ENCODE data around the gene KRTAP5-8. TPM values are rescaled to one million over a fixed set of nuclear protein-coding genes. Genes with fewer than 3 reads are reported as not detected.
"Not testable (repeated sequence)": the region's sequence is repeated elsewhere in the genome, so short reads cannot be mapped to it uniquely, and the experiment has no call there.

The KRTAP5-8 gene
- total RNA-seq, 2 experiments from 2014 or later, result 0.24 TPM; not detected in 1

- POLR2A ChIA-PET; DNase-seq; H3K27ac Mint-ChIP-seq; H3K36me3 Mint-ChIP-seq (ENCODE audit: low read depth); CTCF ChIA-PET; H3K9me3 Mint-ChIP-seq (ENCODE audit: insufficient read depth); H3K27me3 Mint-ChIP-seq (ENCODE audit: low read depth); H3K4me3 Mint-ChIP-seq; ATAC-seq: not testable (repeated sequence)
- H3K4me1 Mint-ChIP-seq (ENCODE audit: low read depth), result peaks cover 11% of the 10 kb centered on the region
These were observed 2.1 kb downstream of the KRTAP5-8 start for GRCh38 chr11:71539971-71540370.

GRCh38 chr11:71540521-71541304 is 2.9 kb downstream of the KRTAP5-8 start:
- DNase-seq; CTCF ChIA-PET; H3K36me3 Mint-ChIP-seq (ENCODE audit: low read depth); H3K4me3 Mint-ChIP-seq; H3K27ac Mint-ChIP-seq; H3K27me3 Mint-ChIP-seq (ENCODE audit: low read depth); ATAC-seq; H3K9me3 Mint-ChIP-seq (ENCODE audit: insufficient read depth); POLR2A ChIA-PET: not testable (repeated sequence)
- peaks cover 11% of the 10 kb centered on the region for H3K4me1 Mint-ChIP-seq (ENCODE audit: low read depth)

GRCh38 chr11:71542382-71542781 is 4.6 kb downstream of the KRTAP5-8 start:
- H3K27ac Mint-ChIP-seq, result no peak overlapping the region
- no peaks in the 10 kb centered on the region for H3K27me3 Mint-ChIP-seq (ENCODE audit: low read depth)
- no peak overlapping the region for H3K4me3 Mint-ChIP-seq
- ATAC-seq (no peak), DNase-seq (no peak)
- peaks cover 11% of the 10 kb centered on the region for H3K4me1 Mint-ChIP-seq (ENCODE audit: low read depth)
- no peaks in the 10 kb centered on the region for H3K36me3 Mint-ChIP-seq (ENCODE audit: low read depth)
- H3K9me3 Mint-ChIP-seq (ENCODE audit: insufficient read depth), result no peaks in the 10 kb centered on the region
- ChIA-PET CTCF (no interaction called here), POLR2A (no interaction called here)

- Mint-ChIP-seq H3K27me3 (ENCODE audit: low read depth) (no peaks in the 10 kb centered on the region), H3K9me3 (ENCODE audit: insufficient read depth) (no peaks in the 10 kb centered on the region), H3K36me3 (ENCODE audit: low read depth) (no peaks in the 10 kb centered on the region), H3K4me3 (no peak overlapping the region), H3K27ac (no peak overlapping the region), H3K4me1 (ENCODE audit: low read depth) (peaks cover 11% of the 10 kb centered on the region)
- no peak for DNase-seq
- CTCF ChIA-PET, result no interaction called here
- ATAC-seq, result no peak
- POLR2A ChIA-PET, result no interaction called here
These were observed 5.3 kb downstream of the KRTAP5-8 start for GRCh38 chr11:71542879-71543777.

GRCh38 chr11:71543866-71544265 is 6.0 kb downstream of the KRTAP5-8 start:
- Mint-ChIP-seq H3K27ac (no peak overlapping the region), H3K4me3 (no peak overlapping the region), H3K27me3 (ENCODE audit: low read depth) (no peaks in the 10 kb centered on the region), H3K36me3 (ENCODE audit: low read depth) (no peaks in the 10 kb centered on the region), H3K4me1 (ENCODE audit: low read depth) (peaks cover 11% of the 10 kb centered on the region), H3K9me3 (ENCODE audit: insufficient read depth) (no peaks in the 10 kb centered on the region)
- CTCF ChIA-PET, result no interaction called here
- DNase-seq (no peak), ATAC-seq (no peak)
- POLR2A ChIA-PET, result no interaction called here

GRCh38 chr11:71544525-71545214 is 6.8 kb downstream of the KRTAP5-8 start:
- Mint-ChIP-seq H3K27me3 (ENCODE audit: low read depth) (peaks cover 5% of the 10 kb centered on the region), H3K4me3 (no peak overlapping the region), H3K9me3 (ENCODE audit: insufficient read depth) (no peaks in the 10 kb centered on the region), H3K4me1 (ENCODE audit: low read depth) (peaks cover 11% of the 10 kb centered on the region), H3K36me3 (ENCODE audit: low read depth) (no peaks in the 10 kb centered on the region), H3K27ac (no peak overlapping the region)
- no peak for DNase-seq
- ChIA-PET CTCF (no interaction called here), POLR2A (no interaction called here)
- ATAC-seq, result no peak

GRCh38 chr11:71545405-71545966 is 7.7 kb downstream of the KRTAP5-8 start:
- Mint-ChIP-seq H3K27me3 (ENCODE audit: low read depth) (peaks cover 10% of the 10 kb centered on the region), H3K9me3 (ENCODE audit: insufficient read depth) (no peaks in the 10 kb centered on the region), H3K4me1 (ENCODE audit: low read depth) (peaks cover 11% of the 10 kb centered on the region), H3K36me3 (ENCODE audit: low read depth) (no peaks in the 10 kb centered on the region), H3K27ac (no peak overlapping the region), H3K4me3 (no peak overlapping the region)
- ChIA-PET POLR2A (no interaction called here), CTCF (no interaction called here)
- ATAC-seq (no peak), DNase-seq (no peak)

GRCh38 chr11:71548120-71548519 is 10.3 kb downstream of the KRTAP5-8 start, which contains the start of gene KRTAP5-9:
Gene KRTAP5-9 (plus strand): TSS chr11:71548420. CDS start chr11:71548658, 238 bp downstream.
- Mint-ChIP-seq H3K4me1 (ENCODE audit: low read depth) (peaks cover 8% of the 10 kb centered on the region), H3K27ac (no peak within 1 kb of the TSS), H3K27me3 (ENCODE audit: low read depth) (peaks cover 14% of the 10 kb centered on the region), H3K9me3 (ENCODE audit: insufficient read depth) (no peaks in the 10 kb centered on the region), H3K36me3 (ENCODE audit: low read depth) (no peaks in the 10 kb centered on the region), H3K4me3 (no peak within 1 kb of the TSS)
- no peak for ATAC-seq
- DNase-seq, result no peak
- ChIA-PET CTCF (no interaction called here), POLR2A (no interaction called here)

- ChIA-PET CTCF (no interaction called here), POLR2A (no interaction called here)
- Mint-ChIP-seq H3K9me3 (ENCODE audit: insufficient read depth) (no peaks in the 10 kb centered on the region), H3K27me3 (ENCODE audit: low read depth) (peaks cover 14% of the 10 kb centered on the region), H3K4me3 (no peak overlapping the region), H3K4me1 (ENCODE audit: low read depth) (peaks cover 3% of the 10 kb centered on the region), H3K27ac (no peak overlapping the region), H3K36me3 (ENCODE audit: low read depth) (no peaks in the 10 kb centered on the region)
- DNase-seq, result no peak
- ATAC-seq, result no peak
These were observed 10.9 kb downstream of the KRTAP5-8 start for GRCh38 chr11:71548716-71549151.

- H3K9me3 Mint-ChIP-seq (ENCODE audit: insufficient read depth), result no peaks in the 10 kb centered on the region
- no peak for DNase-seq
- no peak for ATAC-seq
- H3K36me3 Mint-ChIP-seq (ENCODE audit: low read depth), result no peaks in the 10 kb centered on the region
- ChIA-PET CTCF (no interaction called here), POLR2A (no interaction called here)
- H3K4me1 Mint-ChIP-seq (ENCODE audit: low read depth), result no peaks in the 10 kb centered on the region
- peaks cover 14% of the 10 kb centered on the region for H3K27me3 Mint-ChIP-seq (ENCODE audit: low read depth)
- H3K27ac Mint-ChIP-seq, result no peak overlapping the region
- no peak overlapping the region for H3K4me3 Mint-ChIP-seq
These were observed 13.9 kb downstream of the KRTAP5-8 start for GRCh38 chr11:71551711-71552110.

- ChIA-PET CTCF (no interaction called here), POLR2A (no interaction called here)
- no peaks in the 10 kb centered on the region for H3K4me1 Mint-ChIP-seq (ENCODE audit: low read depth)
- DNase-seq (no peak), ATAC-seq (no peak)
- no peaks in the 10 kb centered on the region for H3K36me3 Mint-ChIP-seq (ENCODE audit: low read depth)
- H3K27ac Mint-ChIP-seq, result no peak overlapping the region
- H3K27me3 Mint-ChIP-seq (ENCODE audit: low read depth), result peaks cover 17% of the 10 kb centered on the region
- H3K4me3 Mint-ChIP-seq, result no peak overlapping the region
- H3K9me3 Mint-ChIP-seq (ENCODE audit: insufficient read depth), result no peaks in the 10 kb centered on the region
These were observed 17.2 kb downstream of the KRTAP5-8 start for GRCh38 chr11:71554996-71555395.

GRCh38 chr11:71555508-71555907 is 17.7 kb downstream of the KRTAP5-8 start:
- no peaks in the 10 kb centered on the region for H3K9me3 Mint-ChIP-seq (ENCODE audit: insufficient read depth)
- POLR2A ChIA-PET, result no interaction called here
- ATAC-seq (no peak), DNase-seq (no peak)
- no peaks in the 10 kb centered on the region for H3K36me3 Mint-ChIP-seq (ENCODE audit: low read depth)
- no peak overlapping the region for H3K4me3 Mint-ChIP-seq
- CTCF ChIA-PET, result no interaction called here
- H3K4me1 Mint-ChIP-seq (ENCODE audit: low read depth), result no peaks in the 10 kb centered on the region
- H3K27ac Mint-ChIP-seq, result no peak overlapping the region
- H3K27me3 Mint-ChIP-seq (ENCODE audit: low read depth), result peaks cover 15% of the 10 kb centered on the region
